Cardiac septum (tissue), 1 donor: ENCODE results near the gene SSBP4. TPM values are rescaled to one million over a fixed set of nuclear protein-coding genes. Genes with fewer than 3 reads are reported as not detected.
A peak's percentile ranks its signal among the peaks of the same experiment; 100 is the strongest.

Experiments
- DNase-seq: peaks from one replicate; pipeline ENCODE4 v3.0.0-alpha.2; 2020; ENCODE audit warnings: low spot score
- intact Hi-C: fragments of 100-400 bp; cut with DNase I; formaldehyde crosslinking; loops from one replicate; pipeline ENCODE4 v1.14.0; 2022
- total RNA-seq: library from RNA; stranded (reverse); fragmentation: NEBNext Ultra II Directional; extraction: Animal tissue kit (Norgen Biotek cat#: 25700); gene quantifications from one replicate; pipeline ENCODE4 v1.2.1, GENCODE V29; 2021
- donor health status: DM: no; HTN: no; CAD: no.

The SSBP4 gene
- total RNA-seq, 1 donor from 2014 or later = 47.4 TPM

GRCh38 chr19:18453269-18454024 lies 34.2 kb downstream of the SSBP4 start:
- DNase-seq = no peak
- intact Hi-C loops = loop anchor here (5.0 kb wide), 1 partner anchor 224 kb away; no protein-coding TSS in a partner anchor

- DNase-seq = no peak
- intact Hi-C loops = no loop called here
Measured at GRCh38 chr19:18456279-18456678, 37.1 kb downstream of the SSBP4 start.

- DNase-seq = no peak
Measured at GRCh38 chr19:18456974-18457373, 37.8 kb downstream of the SSBP4 start.

GRCh38 chr19:18457483-18458331 lies 38.5 kb downstream of the SSBP4 start:
- intact Hi-C loops = no loop called here

More at GRCh38 chr19:18456974-18457373, 37.8 kb downstream of the SSBP4 start:
- intact Hi-C loops = no loop called here

GRCh38 chr19:18460900-18461299 lies 41.7 kb downstream of the SSBP4 start:
- intact Hi-C loops = loop anchor here (10.0 kb wide), 1 partner anchor 194 kb away; no protein-coding TSS in a partner anchor
- DNase-seq = no peak

More at GRCh38 chr19:18457483-18458331, 38.5 kb downstream of the SSBP4 start:
- DNase-seq = no peak

GRCh38 chr19:18461471-18461870 lies 42.3 kb downstream of the SSBP4 start:
- intact Hi-C loops = loop anchor here (10.0 kb wide), 1 partner anchor 193 kb away; no protein-coding TSS in a partner anchor
- no peak for DNase-seq

GRCh38 chr19:18464646-18465045 lies 45.4 kb downstream of the SSBP4 start:
- intact Hi-C loops = loop anchor here (5.0 to 10.0 kb wide), 5 partner anchors 43 to 383 kb away; partner anchors contain the start of genes REX1BD and UBA52
- peak; percentile 84 for DNase-seq

- no peak for DNase-seq
- intact Hi-C loops = loop anchor here (5.0 to 10.0 kb wide), 5 partner anchors 42 to 382 kb away; partner anchors contain the start of genes REX1BD and UBA52
Measured at GRCh38 chr19:18465214-18465963, 46.2 kb downstream of the SSBP4 start.

- intact Hi-C loops = loop anchor here (5.0 to 10.0 kb wide), 5 partner anchors 41 to 381 kb away; partner anchors contain the start of genes REX1BD and UBA52
- DNase-seq = no peak
Measured at GRCh38 chr19:18465964-18466339, 46.8 kb downstream of the SSBP4 start.

- intact Hi-C loops = loop anchor here (5.0 to 10.0 kb wide), 5 partner anchors 41 to 381 kb away; partner anchors contain the start of genes REX1BD and UBA52
- no peak for DNase-seq
Measured at GRCh38 chr19:18466354-18466753, 47.2 kb downstream of the SSBP4 start.

GRCh38 chr19:18467978-18468377 lies 48.8 kb downstream of the SSBP4 start:
- DNase-seq = no peak
- intact Hi-C loops = loop anchor here (5.0 to 10.0 kb wide), 5 partner anchors 39 to 379 kb away; partner anchors contain the start of genes REX1BD and UBA52

GRCh38 chr19:18468517-18468916 lies 49.3 kb downstream of the SSBP4 start:
- intact Hi-C loops = loop anchor here (5.0 to 10.0 kb wide), 5 partner anchors 39 to 379 kb away; partner anchors contain the start of genes REX1BD and UBA52
- no peak for DNase-seq

GRCh38 chr19:18469069-18469846 lies 50.1 kb downstream of the SSBP4 start:
- DNase-seq = peak; percentile 85
- intact Hi-C loops = loop anchor here (5.0 to 10.0 kb wide), 5 partner anchors 38 to 378 kb away; partner anchors contain the start of genes REX1BD and UBA52

- DNase-seq = no peak
- intact Hi-C loops = no loop called here
Measured at GRCh38 chr19:18470787-18471186, 51.6 kb downstream of the SSBP4 start.

- DNase-seq = no peak
- intact Hi-C loops = no loop called here
Measured at GRCh38 chr19:18473003-18473705, 54.0 kb downstream of the SSBP4 start.

- intact Hi-C loops = no loop called here
- DNase-seq = no peak
Measured at GRCh38 chr19:18473706-18474087, 54.5 kb downstream of the SSBP4 start.

- intact Hi-C loops = no loop called here
- no peak for DNase-seq
Measured at GRCh38 chr19:18474366-18474887, 55.2 kb downstream of the SSBP4 start.
